Spinal cord (tissue), 10 donors: ENCODE measurements around the gene HMCN2. TPM values are rescaled to one million over a fixed set of nuclear protein-coding genes. Genes with fewer than 3 reads are reported as not detected.

ENCODE experiments used
- DNase-seq, 6 donors: peaks; one replicate each; pipeline versions ENCODE4 v3.0.0 to v3.0.0-alpha.2; 2013 to 2015; ENCODE audit warnings: low spot score in 6 of 6, low read depth in 4 of 6
- H3K27ac ChIP-seq: one replicate; pipeline ENCODE4 v1.5.1; 2013; ENCODE audit warnings: low read depth, low read length, control low read depth
- H3K27me3 ChIP-seq: one replicate; pipeline ENCODE4 v1.6.1; 2013; ENCODE audit warnings: low read length; ENCODE audit not compliant: control insufficient read depth, insufficient read depth
- H3K36me3 ChIP-seq: one replicate; pipeline ENCODE4 v1.6.1; 2013; ENCODE audit warnings: low read length; ENCODE audit not compliant: control insufficient read depth, insufficient read depth
- H3K4me1 ChIP-seq: one replicate; pipeline ENCODE4 v1.6.1; 2013; ENCODE audit warnings: low read length; ENCODE audit not compliant: control insufficient read depth, insufficient read depth
- H3K4me3 ChIP-seq: one replicate; pipeline ENCODE4 v1.5.1; 2013; ENCODE audit warnings: low read depth, low read length, control low read depth
- H3K9me3 ChIP-seq: one replicate; pipeline ENCODE4 v1.6.1; 2013; ENCODE audit warnings: low read length; ENCODE audit not compliant: control insufficient read depth, insufficient read depth
- WGBS: methylation state at CpG from one replicate; pipeline ENCODE4 v1.1.5; 2013; ENCODE audit warnings: missing lambda C conversion rate; ENCODE audit not compliant: insufficient coverage; 5-methylcytosine and 5-hydroxymethylcytosine counted together
- polyA plus RNA-seq, 2 donors: library from polyadenylated mRNA; unstranded; fragments of 120-200 nt; gene quantifications; one replicate each; pipeline ENCODE4 v1.2.1, GENCODE V29; 2013; ENCODE audit not compliant: insufficient read length in 2 of 2
- total RNA-seq, 2 donors: library from RNA; depleted of rRNA in 1 of 2; stranded (reverse); fragments of 120-200 nt in 1 of 2; fragments of >200 nt in 1 of 2; gene quantifications; one replicate each; pipeline versions ENCODE4 v1.2.3 to v1.2.4, GENCODE V29; 2013 to 2014
- donor health status: healthy.

Gene HMCN2
- total and polyA plus RNA-seq, 4 donors: 0.88 to 5.9 (median 3.5) TPM

- 64% methylated on average over 9 of the region's 10 CpGs for WGBS
- no peak for DNase-seq
- Histone ChIP-seq H3K4me3 (no peak overlapping the region), H3K4me1 (peaks cover 24% of the 10 kb centered on the region), H3K9me3 (no peaks in the 10 kb centered on the region), H3K27me3 (peaks cover 58% of the 10 kb centered on the region), H3K27ac (no peak overlapping the region), H3K36me3 (no peaks in the 10 kb centered on the region)
These were observed 1.8 kb upstream of the HMCN2 start for GRCh38 chr9:130263601-130264413.

- Histone ChIP-seq H3K36me3 (no peaks in the 10 kb centered on the region), H3K27me3 (peaks cover 58% of the 10 kb centered on the region), H3K4me3 (no peak overlapping the region), H3K9me3 (no peaks in the 10 kb centered on the region), H3K4me1 (peaks cover 25% of the 10 kb centered on the region), H3K27ac (no peak overlapping the region)
- 54% methylated on average over 9 of the region's 18 CpGs for WGBS
- DNase-seq: no peak
These were observed 878 bp upstream of the HMCN2 start for GRCh38 chr9:130264414-130265350.

- DNase-seq: peak in 1 of 6 donors; percentile 28
- peaks cover 56% of the 10 kb centered on the region for H3K27me3 ChIP-seq
- H3K4me1 ChIP-seq: peaks cover 25% of the 10 kb centered on the region
- H3K27ac ChIP-seq: no peak overlapping the region
- no peaks in the 10 kb centered on the region for H3K9me3 ChIP-seq
- WGBS: 28% methylated on average over 37 of the region's 41 CpGs
- H3K36me3 ChIP-seq: no peaks in the 10 kb centered on the region
- H3K4me3 ChIP-seq: no peak overlapping the region
These were observed 907 bp downstream of the HMCN2 start for GRCh38 chr9:130266236-130267098.

- Histone ChIP-seq H3K4me3 (no peak overlapping the region), H3K27ac (no peak overlapping the region), H3K27me3 (peaks cover 50% of the 10 kb centered on the region), H3K9me3 (no peaks in the 10 kb centered on the region), H3K4me1 (peaks cover 25% of the 10 kb centered on the region), H3K36me3 (no peaks in the 10 kb centered on the region)
- WGBS: 74% methylated on average over 5 of the region's 5 CpGs
- DNase-seq: no peak
These were observed 2.4 kb downstream of the HMCN2 start for GRCh38 chr9:130267930-130268329.

GRCh38 chr9:130268521-130269211 is 3.1 kb downstream of the HMCN2 start:
- H3K36me3 ChIP-seq: no peaks in the 10 kb centered on the region
- H3K4me3 ChIP-seq: no peak overlapping the region
- WGBS: 29% methylated on average over 8 of the region's 16 CpGs
- no peaks in the 10 kb centered on the region for H3K9me3 ChIP-seq
- H3K27me3 ChIP-seq: peaks cover 43% of the 10 kb centered on the region
- DNase-seq: peak in 2 of 6 donors; percentile 22 to 47
- H3K27ac ChIP-seq: no peak overlapping the region
- H3K4me1 ChIP-seq: peaks cover 25% of the 10 kb centered on the region

GRCh38 chr9:130271473-130271872 is 5.9 kb downstream of the HMCN2 start:
- no peak for DNase-seq
- peaks cover 17% of the 10 kb centered on the region for H3K27me3 ChIP-seq
- peaks cover 13% of the 10 kb centered on the region for H3K4me1 ChIP-seq
- WGBS: 63% methylated on average over 4 of the region's 6 CpGs
- H3K36me3 ChIP-seq: no peaks in the 10 kb centered on the region
- H3K27ac ChIP-seq: no peak overlapping the region
- no peaks in the 10 kb centered on the region for H3K9me3 ChIP-seq
- no peak overlapping the region for H3K4me3 ChIP-seq

- DNase-seq: no peak
- no peaks in the 10 kb centered on the region for H3K36me3 ChIP-seq
- no peaks in the 10 kb centered on the region for H3K9me3 ChIP-seq
- H3K4me1 ChIP-seq: no peaks in the 10 kb centered on the region
- 80% methylated on average over 8 of the region's 9 CpGs for WGBS
- no peak overlapping the region for H3K4me3 ChIP-seq
- no peaks in the 10 kb centered on the region for H3K27me3 ChIP-seq
- H3K27ac ChIP-seq: no peak overlapping the region
These were observed 9.6 kb downstream of the HMCN2 start for GRCh38 chr9:130275156-130275555.

GRCh38 chr9:130276121-130276520 is 10.6 kb downstream of the HMCN2 start:
- no peaks in the 10 kb centered on the region for H3K27me3 ChIP-seq
- WGBS: 38% methylated on average over 3 of the region's 3 CpGs
- H3K4me3 ChIP-seq: no peak overlapping the region
- H3K27ac ChIP-seq: no peak overlapping the region
- H3K4me1 ChIP-seq: no peaks in the 10 kb centered on the region
- no peak for DNase-seq
- no peaks in the 10 kb centered on the region for H3K9me3 ChIP-seq
- H3K36me3 ChIP-seq: no peaks in the 10 kb centered on the region

GRCh38 chr9:130276955-130277354 is 11.4 kb downstream of the HMCN2 start:
- WGBS: 89% methylated on average over 9 of the region's 11 CpGs
- Histone ChIP-seq H3K36me3 (no peaks in the 10 kb centered on the region), H3K4me1 (peaks cover 4% of the 10 kb centered on the region), H3K4me3 (no peak overlapping the region), H3K9me3 (no peaks in the 10 kb centered on the region), H3K27me3 (no peaks in the 10 kb centered on the region), H3K27ac (no peak overlapping the region)
- no peak for DNase-seq
